Islet of Langerhans (tissue), 1 donor: Measurements from ENCODE around the gene BID.

Source experiments
- FAIRE-seq: peaks from one replicate; lab custom pipeline; 2011; peaks lifted over from hg19 to GRCh38; lab: Jason Lieb, UNC

The BID gene

DNA sequence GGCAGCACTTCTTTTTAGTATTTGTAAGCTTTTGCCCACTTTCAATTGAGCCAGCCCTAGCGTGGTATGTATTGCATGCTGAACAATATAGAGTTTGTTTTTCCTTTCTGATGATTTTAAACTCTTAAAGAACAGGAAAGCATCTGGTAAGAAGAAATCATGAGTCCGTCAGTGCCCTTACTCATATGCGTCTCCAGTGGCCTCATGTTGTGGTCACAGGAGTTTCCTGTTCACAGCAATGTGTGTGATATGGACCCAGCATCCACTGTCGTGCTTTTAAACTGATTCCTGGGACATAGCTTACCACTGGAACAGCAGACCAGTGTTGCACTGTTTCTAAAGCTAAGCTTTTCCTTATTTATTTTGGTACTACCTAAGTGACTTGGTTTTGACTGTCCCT is 40.1 kb downstream of the BID start:
- no peak for FAIRE-seq

DNA sequence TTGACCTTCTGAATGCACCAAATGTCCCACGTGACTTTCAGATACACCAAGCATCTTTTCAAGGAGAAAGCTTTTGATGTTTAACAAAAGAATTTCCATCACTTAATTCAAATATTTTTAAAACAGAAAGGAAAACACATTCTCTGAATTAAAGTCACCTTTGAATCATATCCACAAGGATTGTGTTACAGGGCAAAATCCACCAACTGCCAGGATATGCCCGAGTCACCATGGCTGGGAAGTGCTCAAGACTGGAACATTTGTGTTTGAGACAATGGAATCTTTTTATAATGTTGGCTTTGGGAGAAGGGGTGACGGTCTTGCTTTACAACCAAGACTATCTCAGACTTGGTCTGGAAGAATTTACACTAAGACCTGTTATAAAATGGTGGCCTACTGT is 40.8 kb downstream of the BID start:
- FAIRE-seq: no peak

DNA sequence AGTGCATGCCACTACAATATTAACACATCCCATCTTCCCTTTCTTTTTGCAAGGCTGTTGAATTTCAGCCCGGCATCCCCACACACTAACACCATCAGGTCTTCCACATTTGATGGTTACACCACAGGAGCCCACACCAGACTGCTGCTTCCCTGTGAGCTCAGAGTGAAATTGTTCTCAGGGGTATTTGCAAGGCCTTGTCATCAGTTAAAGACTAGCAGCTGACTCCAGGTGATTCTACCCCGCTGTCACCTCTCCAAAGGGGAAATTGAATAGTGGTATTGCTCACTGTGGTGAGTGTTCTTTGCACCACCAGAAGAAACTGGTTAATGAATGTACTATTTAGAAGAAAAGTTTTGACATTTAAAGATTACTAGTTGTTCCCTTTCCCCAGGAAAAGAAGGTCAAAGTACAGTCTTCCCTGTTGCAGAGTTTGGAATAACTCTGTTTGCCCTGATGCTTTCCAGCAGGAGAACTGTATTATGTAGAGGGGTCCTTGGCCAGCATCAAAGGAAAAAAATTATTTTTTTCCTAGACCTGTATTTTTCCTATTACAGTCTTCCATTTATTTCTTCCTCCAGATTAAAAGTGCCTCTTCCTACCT is 41.9 kb downstream of the BID start:
- no peak for FAIRE-seq

DNA sequence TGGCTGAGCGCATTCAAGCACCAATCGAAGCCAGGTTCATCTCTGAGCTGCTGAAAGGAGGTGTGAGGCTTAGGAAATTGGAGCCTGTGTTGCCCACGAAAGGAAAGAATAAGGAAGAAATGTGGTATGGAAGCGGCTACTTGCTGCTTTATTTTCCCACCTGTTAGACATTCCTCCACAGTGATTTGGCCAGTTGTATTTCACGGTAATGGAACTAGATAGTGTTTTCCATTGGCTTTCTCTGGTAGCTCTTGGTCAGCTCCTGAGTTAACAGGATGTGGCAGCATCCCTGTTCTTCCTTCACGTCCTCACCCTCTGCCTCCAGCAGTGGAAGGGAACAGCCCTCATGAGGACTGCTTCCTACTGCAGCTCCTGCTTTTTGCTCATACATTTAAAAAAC is 44.7 kb downstream of the BID start:
- FAIRE-seq: no peak

DNA sequence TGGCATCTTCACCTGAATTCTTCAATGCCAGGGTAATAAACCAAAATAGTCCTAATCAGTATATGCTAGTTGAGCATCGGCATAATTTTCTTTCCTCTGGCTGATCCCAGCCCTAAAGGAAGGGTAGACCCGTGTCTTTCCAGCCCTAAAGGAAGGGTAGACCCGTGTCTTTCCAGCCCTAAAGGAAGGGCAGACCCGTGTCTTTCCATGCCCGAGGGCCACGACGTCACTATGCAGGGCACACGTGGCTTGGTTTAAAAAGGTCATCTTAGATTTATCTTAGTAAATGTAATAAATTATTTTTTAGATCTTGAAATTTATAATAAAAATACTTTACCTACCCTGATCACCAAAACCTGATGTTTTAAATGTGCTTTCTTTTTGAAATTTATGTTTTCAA is 45.5 kb downstream of the BID start:
- FAIRE-seq: no peak

DNA sequence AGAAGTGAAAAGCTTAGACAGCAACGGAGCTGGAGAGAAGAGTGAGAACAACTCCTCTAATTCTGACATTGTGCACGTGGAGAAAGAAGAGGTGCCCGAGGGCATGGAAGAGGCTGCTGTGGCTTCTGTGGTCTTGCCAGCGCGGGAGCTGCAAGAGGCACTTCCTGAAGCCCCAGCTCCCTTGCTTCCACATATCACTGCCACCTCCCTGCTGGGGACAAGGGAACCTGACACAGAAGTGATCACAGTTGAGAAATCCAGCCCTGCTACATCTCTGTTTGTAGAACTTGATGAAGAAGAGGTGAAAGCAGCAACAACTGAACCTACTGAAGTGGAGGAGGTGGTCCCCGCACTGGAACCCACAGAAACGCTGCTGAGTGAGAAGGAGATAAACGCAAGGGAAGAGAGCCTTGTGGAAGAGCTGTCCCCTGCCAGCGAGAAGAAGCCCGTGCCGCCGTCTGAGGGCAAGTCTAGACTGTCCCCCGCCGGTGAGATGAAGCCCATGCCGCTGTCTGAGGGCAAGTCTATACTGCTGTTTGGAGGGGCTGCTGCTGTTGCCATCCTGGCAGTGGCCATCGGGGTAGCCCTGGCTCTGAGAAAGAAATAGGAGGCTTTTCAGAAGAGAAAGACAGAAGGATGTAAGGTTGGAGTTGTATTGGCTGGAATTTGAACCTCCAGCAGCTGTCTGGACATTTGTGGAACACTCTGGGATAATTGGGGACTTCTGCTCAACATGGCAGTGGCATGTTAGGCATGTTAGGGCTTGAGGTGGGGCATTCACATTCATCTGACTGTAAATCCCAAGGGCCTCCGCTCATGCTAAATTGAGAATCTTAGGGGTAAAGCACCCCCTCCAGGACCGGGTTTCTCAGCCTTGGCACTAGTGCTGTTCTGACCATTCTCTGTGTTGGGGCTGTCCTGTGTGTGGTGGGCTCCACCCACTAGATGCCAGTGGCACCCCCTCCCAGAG is 47.1 kb downstream of the BID start:
- no peak for FAIRE-seq

DNA sequence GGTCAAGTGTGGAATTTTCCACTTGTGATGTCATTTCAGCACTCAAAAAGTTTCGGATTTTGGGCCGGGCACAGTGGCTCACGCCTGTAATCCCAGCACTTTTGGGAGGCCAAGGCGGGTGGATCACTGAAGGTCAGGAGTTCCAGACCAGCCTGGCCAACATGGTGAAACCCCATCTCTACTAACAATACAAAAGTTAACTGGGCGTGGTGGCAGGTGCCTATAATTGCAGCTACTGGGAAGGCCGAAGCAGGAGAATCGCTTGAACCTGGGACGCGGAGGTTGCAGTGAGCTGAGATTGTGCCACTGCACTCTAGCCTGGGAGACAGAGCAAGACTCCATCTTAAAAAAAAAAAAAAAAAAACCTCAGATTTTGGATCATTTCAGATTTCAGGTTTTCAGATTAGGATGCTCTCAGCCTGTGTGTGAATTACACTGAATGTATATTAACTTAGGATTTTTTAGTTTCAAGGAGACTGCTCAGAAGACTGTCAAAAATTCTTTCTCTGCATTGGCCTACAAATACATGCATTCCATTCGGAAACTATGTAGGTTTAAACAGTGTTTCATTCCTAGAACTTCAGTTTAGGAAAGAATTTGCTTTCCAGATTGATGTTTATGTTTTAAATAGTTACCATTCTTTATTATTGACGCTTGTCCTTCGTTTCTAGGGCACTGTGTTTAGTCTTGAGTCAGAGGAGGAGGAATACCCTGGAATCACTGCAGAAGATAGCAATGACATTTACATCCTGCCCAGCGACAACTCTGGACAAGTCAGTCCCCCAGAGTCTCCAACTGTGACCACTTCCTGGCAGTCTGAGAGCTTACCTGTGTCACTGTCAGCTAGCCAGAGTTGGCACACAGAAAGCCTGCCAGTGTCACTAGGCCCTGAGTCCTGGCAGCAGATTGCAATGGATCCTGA is 48.0 kb downstream of the BID start:
- no peak for FAIRE-seq

DNA sequence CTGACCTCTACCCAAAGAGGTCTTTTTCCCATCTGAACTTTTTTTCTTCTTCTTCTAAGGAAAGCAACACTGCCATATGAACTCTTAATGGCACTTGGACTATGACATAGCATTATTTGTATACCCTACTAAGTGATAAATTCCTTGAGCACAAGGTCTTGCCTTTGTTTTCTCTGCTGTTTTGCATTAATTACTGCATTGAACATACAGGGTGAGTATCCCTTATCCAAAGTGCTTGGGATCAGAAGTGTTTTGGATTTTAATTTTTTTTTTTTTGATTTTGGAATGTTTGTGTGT is 48.8 kb downstream of the BID start:
- no peak for FAIRE-seq

DNA sequence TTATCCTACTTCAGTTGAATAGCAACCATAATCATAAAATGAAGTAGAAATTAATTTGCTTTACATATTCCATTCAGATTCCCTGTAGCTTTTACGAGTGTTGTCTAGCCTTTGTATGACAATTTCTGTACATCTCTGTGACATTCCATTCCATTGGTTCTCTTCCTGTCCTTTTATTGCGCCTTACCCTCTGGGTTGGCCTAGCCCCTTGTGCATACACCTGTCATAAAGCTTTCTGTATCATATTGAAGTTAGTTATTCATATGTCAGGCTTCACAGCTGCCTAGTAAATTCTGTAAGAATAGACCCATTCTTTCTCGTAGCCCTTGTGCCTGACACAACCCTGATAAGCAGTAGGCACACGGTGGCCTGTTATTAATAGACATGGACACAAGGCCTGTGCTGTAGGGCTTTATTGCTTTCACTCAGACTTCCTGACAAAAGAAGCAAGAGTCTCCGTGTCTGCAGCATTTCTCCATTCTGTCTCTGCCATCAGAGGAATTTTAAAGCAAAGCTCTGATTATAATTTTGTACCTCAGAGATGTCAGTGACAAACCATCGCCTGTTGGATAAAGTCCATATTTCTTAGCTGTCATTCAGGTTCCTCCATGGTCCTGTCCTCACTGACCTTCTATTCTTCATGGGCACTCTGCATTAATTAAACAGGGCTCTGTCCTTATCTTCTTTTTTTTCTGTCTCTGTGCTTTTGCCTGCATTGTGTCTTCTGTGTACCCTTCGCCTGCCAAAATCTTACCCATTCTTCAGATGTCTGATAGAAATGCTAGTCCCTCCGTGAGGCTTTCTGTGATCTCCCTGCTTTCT is 49.4 kb downstream of the BID start:
- FAIRE-seq: no peak

DNA sequence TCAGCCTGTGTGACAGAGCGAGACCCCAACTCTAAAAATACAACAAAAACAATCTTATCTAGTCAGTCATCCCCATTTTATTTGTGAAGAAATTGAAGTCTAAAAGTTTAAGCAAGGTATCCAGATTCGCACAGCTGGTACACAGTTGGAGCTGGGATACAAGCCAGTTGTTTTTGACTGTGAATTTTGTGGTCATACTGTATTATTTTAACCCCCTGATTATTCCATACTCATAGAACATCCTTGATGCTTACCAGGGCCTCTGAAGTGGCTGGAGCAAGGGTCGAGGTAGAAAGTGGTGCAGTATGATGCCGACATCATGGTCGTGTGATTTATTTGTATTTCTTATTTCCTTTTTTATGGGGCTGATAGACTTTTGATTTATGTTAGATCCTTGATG is 50.0 kb downstream of the BID start:
- no peak for FAIRE-seq

DNA sequence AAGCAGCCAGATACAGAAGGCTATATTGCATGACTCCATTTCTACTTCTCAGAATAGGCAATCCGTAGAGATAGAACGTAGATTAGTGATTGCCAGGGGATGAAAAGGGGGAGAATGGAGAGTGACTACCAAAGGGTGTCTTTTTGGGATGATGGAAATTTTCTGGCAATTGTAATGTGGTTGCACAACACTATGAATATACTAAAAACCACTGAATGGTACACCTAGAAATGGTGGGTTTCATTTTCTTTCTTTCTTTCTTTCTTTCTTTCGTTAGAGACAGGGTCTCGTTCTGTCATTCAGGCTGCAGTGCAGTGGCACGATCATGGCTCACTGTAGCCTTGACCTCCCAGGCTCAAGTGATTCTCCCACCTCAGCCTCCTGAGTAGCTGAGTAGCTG is 54.4 kb downstream of the BID start:
- FAIRE-seq: no peak

DNA sequence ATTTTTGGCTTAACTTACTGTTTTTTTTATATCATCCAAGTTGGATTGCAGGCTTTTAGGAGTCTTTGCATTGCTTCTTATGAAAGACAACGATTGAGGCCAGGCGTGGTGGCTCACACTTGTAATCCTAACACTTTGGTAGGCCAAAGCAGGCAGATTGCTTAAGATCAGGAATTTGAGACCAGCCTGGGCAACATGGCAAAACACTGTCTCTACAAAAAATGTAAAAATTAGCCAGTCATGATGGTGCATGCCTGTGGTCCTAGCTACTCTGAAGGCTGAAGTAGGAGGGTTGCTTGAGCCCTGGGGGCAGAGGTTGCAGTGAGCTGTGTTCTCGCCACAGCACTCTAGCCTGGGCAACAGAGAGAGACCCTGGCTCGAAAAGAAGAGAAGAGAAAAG is 56.6 kb downstream of the BID start:
- no peak for FAIRE-seq

DNA sequence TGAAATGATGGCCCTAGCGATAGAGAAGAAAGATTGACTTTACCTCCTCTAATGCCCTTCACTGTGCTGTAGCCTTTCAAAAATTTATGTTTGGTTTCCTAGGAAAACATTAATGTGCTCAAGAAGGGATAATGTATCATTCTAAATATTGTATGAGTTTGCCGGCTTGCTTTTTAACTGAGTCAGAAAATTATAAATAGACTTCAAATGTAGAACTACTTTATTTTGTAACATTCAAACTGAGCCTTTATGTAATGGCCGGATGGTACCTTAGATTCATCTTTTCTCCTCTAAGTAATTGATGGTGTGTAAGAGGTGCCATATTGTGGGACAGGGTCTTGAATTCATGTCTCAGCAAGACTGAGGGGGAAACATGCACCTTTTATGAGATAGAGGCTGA is 57.7 kb downstream of the BID start:
- peak; percentile 45 for FAIRE-seq

DNA sequence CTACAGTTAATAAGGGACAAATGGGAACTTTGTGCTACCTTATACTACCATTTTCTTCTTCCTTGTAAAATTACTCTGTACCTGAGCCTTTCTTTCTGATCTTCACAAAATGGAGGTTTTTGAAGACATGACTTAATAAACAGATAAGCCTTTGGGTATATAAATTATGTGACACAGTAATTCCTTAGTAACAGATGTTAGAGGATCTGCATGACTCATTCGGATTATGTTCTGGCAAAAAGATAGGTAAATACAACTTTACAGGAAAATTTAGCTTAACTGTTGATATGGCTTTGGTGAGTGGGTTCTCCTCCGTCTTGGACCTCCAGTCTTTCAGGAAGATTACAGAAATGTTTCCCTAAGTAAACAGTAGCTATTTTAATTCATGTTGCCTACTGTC is 61.8 kb downstream of the BID start:
- FAIRE-seq: no peak

DNA sequence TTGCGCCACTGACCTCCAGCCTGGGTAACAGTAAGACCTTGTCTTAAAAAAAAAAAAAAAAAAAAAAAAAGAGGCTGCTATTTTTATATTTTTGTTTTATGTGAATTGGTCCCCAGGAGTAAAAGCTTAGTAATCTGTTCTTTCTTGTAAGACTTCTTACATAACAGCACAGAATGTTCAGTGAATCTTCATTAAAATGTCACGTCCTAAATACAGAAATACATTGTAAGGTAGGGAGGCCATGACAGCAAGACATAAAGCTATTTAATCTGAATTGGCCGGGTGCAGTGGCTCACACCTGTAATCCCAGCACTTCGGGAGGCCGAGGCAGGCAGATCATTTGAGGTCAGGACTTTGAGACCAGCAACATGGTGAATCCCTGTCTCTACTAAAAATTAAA is 64.2 kb downstream of the BID start:
- FAIRE-seq: no peak

DNA sequence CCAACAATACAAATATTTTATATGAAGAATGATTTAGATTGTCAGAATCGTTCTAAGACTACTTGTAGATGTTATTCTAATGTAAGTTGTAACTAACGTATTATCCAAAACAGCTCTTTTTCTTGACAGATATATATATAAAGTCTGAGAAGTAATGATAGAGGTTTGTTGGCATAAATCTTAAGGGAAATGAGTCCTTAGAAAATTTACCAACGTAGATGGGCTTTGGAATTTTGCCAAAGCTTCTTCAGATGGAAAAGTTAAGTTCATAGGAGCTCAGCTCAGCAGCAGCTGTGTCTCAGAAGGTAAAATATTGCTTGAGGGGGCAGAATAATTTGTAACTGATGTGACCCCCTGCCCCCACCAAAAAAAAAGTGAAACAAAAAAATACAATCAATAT is 66.7 kb downstream of the BID start:
- FAIRE-seq: peak; percentile 84

DNA sequence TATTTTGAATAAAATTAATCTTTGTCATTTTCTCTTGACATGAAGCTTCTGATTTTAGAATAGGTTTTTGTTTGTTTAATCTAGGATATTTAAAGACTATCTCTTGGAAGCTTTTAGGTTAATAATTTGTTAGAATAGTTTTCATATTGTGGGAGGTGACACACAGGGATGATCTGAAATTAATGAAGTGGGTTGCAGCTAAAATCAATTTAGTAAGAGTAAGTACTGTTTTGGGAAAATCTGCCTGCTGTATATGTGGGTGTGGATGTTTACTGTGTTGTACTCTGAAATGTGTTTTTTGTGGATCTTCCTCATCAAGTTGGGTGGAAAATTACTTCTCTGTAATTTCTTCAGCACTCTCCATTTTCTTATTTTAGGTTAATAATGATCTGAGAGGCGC is 67.3 kb downstream of the BID start:
- FAIRE-seq: no peak

DNA sequence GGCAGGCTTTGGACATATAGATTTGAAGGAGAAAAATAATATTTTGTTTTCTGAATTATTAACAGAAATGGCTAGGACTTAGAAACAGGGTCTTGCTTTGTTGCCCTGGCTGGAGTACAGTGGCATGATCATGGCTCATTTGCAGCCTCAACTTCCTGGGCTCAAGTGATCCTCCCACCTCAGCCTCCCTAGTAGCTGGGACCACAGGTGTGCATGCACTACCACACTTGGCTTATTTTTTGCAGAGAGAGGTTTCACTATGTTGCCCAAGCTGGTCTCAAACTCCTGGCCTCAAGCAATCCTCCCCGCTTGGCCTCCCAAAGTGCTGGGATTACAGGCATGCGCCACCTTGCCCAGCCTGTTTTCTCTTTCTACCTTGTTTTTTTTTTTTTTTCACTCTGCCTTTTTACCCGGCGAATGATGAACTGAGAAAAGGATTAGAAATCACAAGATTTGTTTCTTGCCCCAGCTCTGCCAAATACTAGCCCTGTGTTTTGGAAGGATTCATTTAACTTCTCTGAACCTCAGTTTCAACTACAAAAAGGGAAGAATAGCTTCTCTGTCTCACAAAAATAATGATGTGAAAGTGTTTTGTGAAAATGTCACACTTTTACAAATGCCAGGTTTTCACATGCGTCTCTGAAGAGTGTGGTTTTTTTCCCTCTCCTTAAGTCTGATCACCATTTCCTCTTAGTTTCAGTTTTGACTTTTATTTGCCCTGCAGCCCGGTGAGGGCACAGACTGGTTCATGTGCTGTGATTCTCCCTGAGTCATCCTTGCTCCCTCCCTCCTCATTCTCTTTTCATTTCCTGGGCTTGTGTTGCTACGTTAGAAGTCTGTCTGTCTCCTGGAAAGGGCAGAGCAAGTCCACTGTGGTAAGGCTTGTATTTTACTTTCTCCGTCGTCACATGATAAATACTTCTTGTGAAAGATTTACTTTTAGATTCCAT is 68.0 kb downstream of the BID start:
- FAIRE-seq: peak; percentile 89

DNA sequence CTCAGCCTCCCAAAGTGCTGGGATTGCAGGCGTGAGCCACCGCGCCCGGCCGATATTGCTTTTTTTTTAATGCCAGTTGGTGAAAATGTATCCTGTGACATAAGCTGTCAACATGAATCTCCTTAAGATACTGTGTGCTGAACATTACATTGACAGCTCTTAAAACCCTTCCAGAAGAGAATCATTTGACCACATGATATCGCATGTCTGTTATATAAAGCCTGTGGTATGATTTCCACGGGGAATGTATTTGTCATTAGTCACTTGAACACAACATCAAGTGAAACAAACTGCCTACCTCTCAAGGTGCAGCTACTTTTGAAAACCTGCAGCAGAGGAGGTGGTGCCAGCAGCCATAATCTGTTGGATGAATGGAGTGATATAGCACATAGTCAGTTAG is 68.7 kb downstream of the BID start:
- no peak for FAIRE-seq

DNA sequence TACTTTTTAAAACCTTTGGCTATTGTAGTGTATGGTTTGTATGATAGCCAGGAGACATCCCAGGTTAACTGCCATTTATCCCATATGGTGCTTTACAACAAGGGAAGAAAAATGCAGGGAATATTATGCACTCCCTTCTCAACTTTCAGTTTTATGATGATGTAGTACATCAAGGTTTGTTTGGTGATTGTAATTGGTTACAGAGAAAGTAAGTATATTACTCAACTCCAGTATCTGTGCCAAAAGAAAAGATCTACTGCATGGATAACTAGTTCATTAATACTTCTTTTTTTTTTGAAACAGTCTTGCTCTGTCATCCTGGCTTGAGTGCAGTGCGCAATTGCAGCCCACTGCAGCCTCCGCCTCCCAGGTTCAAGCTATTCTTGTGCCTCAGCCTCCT is 70.5 kb downstream of the BID start:
- FAIRE-seq: no peak

DNA sequence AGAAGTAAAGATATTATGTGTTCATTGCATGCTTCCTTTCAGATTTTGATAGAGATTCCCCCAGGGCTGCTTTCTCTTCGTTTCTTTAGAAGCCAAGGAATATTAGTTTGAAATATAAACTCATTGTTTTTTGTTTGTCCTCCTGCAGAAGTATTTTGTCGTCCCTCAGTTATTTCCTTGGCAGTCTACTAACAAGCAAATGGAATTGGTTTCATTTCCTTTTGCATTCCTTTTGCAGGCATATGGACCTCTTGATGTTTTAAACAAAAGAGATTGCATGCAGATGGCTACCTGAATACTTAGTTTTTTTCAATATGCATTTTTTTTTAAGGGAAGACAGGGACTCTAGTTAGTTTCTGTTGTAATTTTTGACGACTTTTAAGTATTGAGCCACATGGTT is 73.5 kb downstream of the BID start:
- no peak for FAIRE-seq
